OCI-M1 (cell line): Measurements from ENCODE around the gene CIROP.

Experiments
- DNase-seq: peaks from one replicate; lab custom pipeline; 2025; lab: John Stamatoyannopoulos, UW

CIROP gene

GRCh38 chr14:23067847-23068788 is 36.7 kb downstream of the CIROP start:
- DNase-seq = no peak

- DNase-seq = no peak
Measured at GRCh38 chr14:23066855-23067744, 37.7 kb downstream of the CIROP start.

GRCh38 chr14:23066368-23066767 is 38.4 kb downstream of the CIROP start:
- no peak for DNase-seq

- DNase-seq = no peak
Measured at GRCh38 chr14:23063601-23064000, 41.2 kb downstream of the CIROP start.

GRCh38 chr14:23062002-23062401 is 42.8 kb downstream of the CIROP start:
- DNase-seq = no peak

- no peak for DNase-seq
Measured at GRCh38 chr14:23060536-23061260, 44.1 kb downstream of the CIROP start.

- DNase-seq = no peak
Measured at GRCh38 chr14:23058654-23059504, 45.9 kb downstream of the CIROP start.

- no peak for DNase-seq
Measured at GRCh38 chr14:23057757-23058653, 46.8 kb downstream of the CIROP start.

- DNase-seq = no peak
Measured at GRCh38 chr14:23056956-23057756, 47.6 kb downstream of the CIROP start, which contains the start of gene CDH24. TSS of gene CDH24 (minus strand) at chr14:23057520. CDS start at chr14:23055733, 1,787 bp downstream.

GRCh38 chr14:23056145-23056955 is 48.4 kb downstream of the CIROP start:
- no peak for DNase-seq

GRCh38 chr14:23055621-23056144 is 49.1 kb downstream of the CIROP start:
- DNase-seq = no peak

GRCh38 chr14:23055147-23055550 is 49.6 kb downstream of the CIROP start:
- no peak for DNase-seq

- no peak for DNase-seq
Measured at GRCh38 chr14:23054000-23054811, 50.6 kb downstream of the CIROP start.

GRCh38 chr14:23053426-23053825 is 51.4 kb downstream of the CIROP start:
- no peak for DNase-seq

GRCh38 chr14:23052671-23053070 is 52.1 kb downstream of the CIROP start:
- no peak for DNase-seq

GRCh38 chr14:23052182-23052623 is 52.6 kb downstream of the CIROP start:
- no peak for DNase-seq
